Measurements from ENCODE around the gene MTMR10. TPM values are rescaled to one million over a fixed set of nuclear protein-coding genes. Genes with fewer than 3 reads are reported as not detected.

MTMR10 gene
- total and polyA plus RNA-seq, 2 of the 4 experiments (the other 2 are of a cell fraction) = 11.2 to 13.8 TPM

DNA sequence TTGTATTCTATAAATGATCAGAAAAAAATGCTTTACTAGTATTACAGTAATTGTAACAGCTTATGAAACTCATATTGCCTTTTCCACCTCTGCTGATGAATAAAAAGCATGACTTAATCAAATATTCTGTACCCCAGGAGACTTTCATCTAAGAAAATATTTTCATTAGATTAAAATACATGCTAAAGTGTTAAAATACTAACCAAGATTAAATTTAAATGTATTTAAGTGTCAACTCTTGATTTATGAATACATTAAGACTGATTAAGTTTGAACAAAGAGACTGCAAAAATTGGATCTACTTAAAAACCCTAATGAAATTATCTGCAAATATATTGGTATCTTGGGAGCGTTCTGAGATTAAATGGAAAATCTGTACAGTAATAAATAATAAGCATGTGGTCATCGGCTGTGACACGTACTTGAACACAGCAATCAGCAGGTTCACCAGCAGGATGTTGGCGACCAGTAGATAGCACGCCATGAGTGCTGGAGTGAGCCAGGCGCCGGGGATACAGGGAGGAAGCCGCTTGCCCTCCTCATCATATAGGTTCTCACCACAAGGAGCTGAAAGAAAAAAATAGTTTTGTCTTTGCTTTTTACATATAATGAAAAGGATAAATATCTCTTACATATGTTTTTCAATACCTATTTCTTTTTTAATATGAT is 36.6 kb upstream of the MTMR10 start:
- Histone ChIP-seq H4K20me1 (ENCODE audit: insufficient read depth, low read length) (no peaks in the 10 kb centered on the region), H3K4ac (ENCODE audit: low read depth, low read length) (no peak overlapping the region), H3K9me1 (ENCODE audit: insufficient read depth, low read length) (peaks cover 19% of the 10 kb centered on the region), H3K36me3 (ENCODE audit: control insufficient read depth, insufficient read depth, low read length) (no peaks in the 10 kb centered on the region), H3K27me3 (ENCODE audit: control insufficient read depth, insufficient read depth, low read length) (no peaks in the 10 kb centered on the region), H2BK120ac (ENCODE audit: low read depth, low read length) (no peak overlapping the region), H4K91ac (ENCODE audit: insufficient read depth, low read depth, low read length) (no peak overlapping the region; the same call in 1 of the 2 replicates), H2BK20ac (ENCODE audit: low read depth, low read length) (peak overlapping the region; percentile 5; the same call in 1 of the 2 replicates), H2BK15ac (ENCODE audit: low read depth, low read length) (no peak overlapping the region), H3K27ac (ENCODE audit: insufficient read depth, low read length) (no peak overlapping the region), H2AK5ac (ENCODE audit: low read depth, low read length) (no peak overlapping the region), H2AK9ac (replicated peaks; ENCODE audit: low read depth, low read length, poor library complexity) (no peak overlapping the region), H4K5ac (ENCODE audit: low read depth, low read length) (no peak overlapping the region), H3K14ac (replicated peaks; ENCODE audit: low read depth, low read length) (no peak overlapping the region), H4K8ac (ENCODE audit: low read depth in 2 of 2, low read length in 2 of 2) (no peak overlapping the region), H3K9me3 (ENCODE audit: control insufficient read depth, insufficient read depth, low read length) (no peaks in the 10 kb centered on the region), H3K23ac (ENCODE audit: low read depth, low read length) (no peak overlapping the region), H3K56ac (ENCODE audit: extremely low read depth, insufficient read depth, low read length) (no peak overlapping the region), H3K18ac (ENCODE audit: low read depth, low read length) (no peak overlapping the region), H3K79me1 (ENCODE audit: low read depth in 1 of 2, low read length in 2 of 2) (peaks cover 0 to 6% of the 10 kb centered on the region in 2 experiments; a peak in 1 of 4 replicates), H3K4me3 (ENCODE audit: insufficient read depth, low read depth, low read length) (no peak overlapping the region), H3K9ac (ENCODE audit: low read depth, low read length) (no peak overlapping the region), H3K4me2 (ENCODE audit: low read depth, low read length) (no peak overlapping the region), H2AFZ (replicated peaks; ENCODE audit: low read length, poor library complexity) (peak overlapping the region; percentile 45), H3K4me1 (ENCODE audit: control insufficient read depth, insufficient read depth, low read length) (peaks cover 19% of the 10 kb centered on the region), H2BK5ac (ENCODE audit: low read depth, low read length, poor library complexity, severe bottlenecking) (no peak overlapping the region)
- BruUV-seq (replicated peaks) = no TSS peak
- ATAC-seq (ENCODE audit: low read depth) (no peak), DNase-seq (no peak)
- ChIA-PET POLR2A (ENCODE audit: unreplicated experiment) (no interaction called here), CTCF (no interaction called here)
- WGBS, 2 experiments (ENCODE audit: extremely low coverage in 2 of 2, insufficient read length in 1 of 2) = no CpG with 5 or more reads among the region's 8 CpGs
- in situ Hi-C loops (cut with MboI; ENCODE audit: low sequenced_read_pairs) (no loop called here), dilution Hi-C loops (cut with HindIII; ENCODE audit: low sequenced_read_pairs, unreplicated experiment) (no loop called here), intact Hi-C loops (cut with micrococcal nuclease) (no loop called here)
- no peak for TF ChIP-seq MAFK (IDR thresholded peaks at IDR 0.05; ENCODE audit: low read depth, low read length)
- no peak for TF ChIP-seq RCOR1 (IDR thresholded peaks at IDR 0.05; ENCODE audit: insufficient replicate concordance, low read length)
- no peak for TF ChIP-seq SMC3 (IDR thresholded peaks at IDR 0.05; ENCODE audit: low read depth, low read length)
- no peak for TF ChIP-seq POLR2A (IDR thresholded peaks at IDR 0.05; ENCODE audit: low read depth, low read length)
